Left ventricle myocardium superior (tissue), 1 donor: ENCODE data around the gene SMOC1. TPM values are rescaled to one million over a fixed set of nuclear protein-coding genes. Genes with fewer than 3 reads are reported as not detected.

Source experiments
- ATAC-seq: fragments of 200-7000 bp; cut with Tn5 transposase; one replicate; pipeline ENCODE4 v1.9.1; 2020; ENCODE audit warnings: mild to moderate bottlenecking, moderate library complexity
- DNase-seq: peaks from one replicate; pipeline ENCODE4 v3.0.0-alpha.2; 2020
- intact Hi-C: fragments of 100-400 bp; cut with micrococcal nuclease; formaldehyde crosslinking; loops from one replicate; pipeline ENCODE4 v1.11.0; 2022
- total RNA-seq: library from RNA; stranded (reverse); fragmentation: NEBNext Ultra II Directional; extraction: Animal tissue kit (Norgen Biotek cat#: 25700); gene quantifications from one replicate; pipeline ENCODE4 v1.2.1, GENCODE V29; 2021
- donor health status: DM: no; HTN: yes; CAD: no; lungs with severe emphysema.

SMOC1 gene
- total RNA-seq, 1 donor from 2014 or later, result 0.45 TPM

- intact Hi-C loops, result no loop called here
- ATAC-seq (no peak), DNase-seq (no peak)
Observed at GRCh38 chr14:69860221-69860620, 19.0 kb upstream of the SMOC1 start.

DNA sequence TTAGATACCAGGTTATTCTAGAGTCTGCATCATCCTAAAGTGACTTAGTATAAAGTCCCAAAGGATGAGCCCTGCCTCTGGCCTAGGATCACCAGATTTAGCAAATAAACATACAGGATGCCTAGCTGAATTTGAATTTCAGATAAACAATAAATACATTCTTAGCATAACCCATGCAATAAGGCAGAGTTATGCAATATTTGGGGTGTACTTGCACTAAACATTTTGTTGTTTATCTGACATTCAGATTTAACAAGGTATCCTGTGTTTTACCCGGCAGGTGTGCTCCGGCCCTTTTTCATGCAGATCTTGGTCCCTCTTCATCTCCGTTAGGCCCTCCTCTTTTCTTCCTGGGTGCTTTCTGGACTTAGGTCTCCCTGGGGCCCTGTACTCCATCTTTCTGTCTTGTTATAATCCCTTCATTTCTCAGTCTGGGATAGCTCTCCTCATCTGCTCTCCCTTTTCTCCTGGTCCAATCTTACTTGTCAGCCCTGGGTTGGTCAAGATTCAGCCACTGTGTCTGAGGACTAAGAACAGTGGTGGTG, 18.1 kb upstream of the SMOC1 start:
- intact Hi-C loops, result no loop called here
- DNase-seq (no peak), ATAC-seq (no peak)

GRCh38 chr14:69863083-69863482, 16.1 kb upstream of the SMOC1 start:
- ATAC-seq (no peak), DNase-seq (no peak)
- intact Hi-C loops, result no loop called here

DNA sequence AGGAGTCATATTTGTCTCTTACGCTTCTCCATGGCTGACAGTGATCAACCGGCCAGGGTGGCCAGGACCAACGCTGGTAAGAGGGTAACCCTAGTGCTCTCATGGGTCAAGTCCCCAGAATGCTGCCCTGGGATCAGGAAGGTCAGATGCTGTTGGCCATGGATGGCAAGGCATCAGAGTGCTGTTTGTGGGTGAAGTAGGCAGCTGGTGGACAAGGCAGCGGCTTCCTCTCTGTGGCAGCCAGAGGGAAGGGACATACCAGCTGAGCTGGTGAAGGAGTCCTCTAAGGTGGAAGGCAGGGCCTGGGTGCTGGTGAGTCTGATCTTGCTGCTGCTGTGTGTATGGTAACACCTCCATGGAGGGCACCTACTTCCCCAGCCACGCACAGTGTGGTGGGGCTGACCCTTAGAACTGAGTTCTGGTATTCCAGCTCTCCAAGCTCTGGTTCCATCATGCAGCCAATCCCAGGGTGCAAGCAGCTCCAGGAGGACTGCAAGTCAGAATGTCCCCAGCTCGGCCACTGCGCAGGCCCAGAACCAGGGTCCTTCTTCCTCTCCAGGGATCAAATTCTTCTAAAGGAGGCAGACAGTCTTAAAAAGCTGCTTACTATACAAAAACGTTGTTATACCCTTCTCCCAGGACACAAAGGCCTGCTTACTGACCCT, 13.4 kb upstream of the SMOC1 start:
- intact Hi-C loops, result no loop called here
- ATAC-seq (no peak), DNase-seq (no peak)

- no peak for ATAC-seq
- intact Hi-C loops, result no loop called here
- DNase-seq, result no peak
Observed at GRCh38 chr14:69868363-69868963, 10.8 kb upstream of the SMOC1 start.

DNA sequence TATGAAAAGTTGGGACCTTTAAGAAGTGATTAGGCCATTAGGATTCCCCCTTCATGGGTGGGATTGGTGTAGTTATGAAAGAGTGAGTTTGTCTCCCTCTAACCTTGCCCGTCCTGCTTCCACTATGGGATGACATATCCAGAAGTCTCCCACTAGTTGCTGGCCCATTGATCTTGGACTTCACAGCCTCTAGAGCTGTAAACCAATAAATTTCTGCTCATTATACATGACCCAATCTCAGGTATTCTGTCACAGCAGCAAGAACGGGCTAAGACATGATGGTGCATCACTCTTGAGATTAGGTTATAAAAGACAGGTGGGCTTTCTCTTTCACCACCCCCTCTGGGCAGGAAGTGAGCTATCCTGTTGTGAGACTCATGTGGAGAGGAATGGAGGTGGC, 8.6 kb upstream of the SMOC1 start:
- intact Hi-C loops, result no loop called here
- DNase-seq (no peak), ATAC-seq (no peak)

DNA sequence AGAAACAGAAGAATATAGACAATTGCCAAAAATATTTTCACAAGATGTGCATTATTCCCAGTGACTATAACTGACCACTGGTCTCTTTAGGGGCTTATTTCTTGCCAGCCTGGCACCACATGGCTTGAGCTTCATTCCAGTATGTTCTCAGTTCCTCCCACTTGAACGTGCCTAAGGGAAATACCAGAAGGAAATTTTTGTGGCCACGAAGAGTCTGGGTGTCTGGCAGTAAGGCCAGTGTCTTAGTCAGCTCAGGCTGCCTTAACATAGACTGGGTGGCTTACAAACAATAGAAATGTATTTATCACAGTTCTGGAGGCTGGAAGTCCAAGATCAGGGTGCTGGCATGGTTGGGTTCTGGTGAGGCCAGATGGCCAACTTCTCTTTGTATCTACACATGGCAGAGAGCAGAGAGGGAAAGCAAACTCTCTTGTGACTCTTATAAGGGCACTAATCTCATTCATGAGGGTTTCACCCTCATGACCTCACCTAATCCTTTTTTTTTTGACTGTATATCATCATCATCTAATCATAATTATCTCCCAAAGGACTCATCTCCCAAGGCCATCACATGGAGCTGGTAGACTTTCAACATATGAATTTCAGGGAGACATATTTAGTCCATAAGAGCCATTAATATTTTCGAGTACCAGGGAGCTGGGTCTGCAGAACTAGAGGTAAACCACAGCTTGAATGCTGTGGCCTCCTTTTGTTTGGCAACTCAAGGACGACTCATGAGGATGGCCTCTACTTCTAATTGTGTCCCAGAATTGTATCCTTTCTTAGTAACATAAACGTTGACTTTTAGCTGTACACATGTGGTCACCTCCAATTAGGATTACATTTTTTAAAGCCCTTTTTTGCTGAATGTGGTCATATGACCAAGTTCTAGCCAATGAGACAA, 5.1 kb upstream of the SMOC1 start:
- no peak for DNase-seq
- ATAC-seq, result no peak
- intact Hi-C loops, result no loop called here

- intact Hi-C loops, result no loop called here
- ATAC-seq (no peak), DNase-seq (no peak)
Observed at GRCh38 chr14:69876221-69876847, 2.9 kb upstream of the SMOC1 start.

- DNase-seq (no peak), ATAC-seq (peak; percentile 30)
- intact Hi-C loops, result no loop called here
Observed at GRCh38 chr14:69876848-69877306, 2.3 kb upstream of the SMOC1 start.

DNA sequence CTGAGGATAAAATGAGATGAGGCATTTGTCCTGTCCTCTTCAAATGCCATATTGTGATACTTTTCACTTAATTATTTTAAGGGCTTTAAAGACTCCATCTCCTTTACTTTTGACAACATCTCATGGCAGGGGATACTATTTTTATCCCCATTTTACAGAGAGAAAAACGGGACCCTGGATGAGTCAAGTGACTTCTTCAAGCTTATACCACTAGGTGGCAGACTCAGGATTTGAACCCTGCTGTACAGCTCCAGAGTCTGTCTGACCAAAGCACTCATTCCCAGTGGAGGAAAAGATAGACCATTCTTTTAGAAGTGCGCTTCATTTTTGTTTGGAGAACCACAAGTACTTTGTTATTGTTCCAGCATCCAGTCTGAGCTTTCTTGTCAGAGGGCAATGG, 1.7 kb upstream of the SMOC1 start:
- no peak for DNase-seq
- no peak for ATAC-seq
- intact Hi-C loops, result no loop called here

- ATAC-seq (no peak), DNase-seq (no peak)
- intact Hi-C loops, result no loop called here
Observed at GRCh38 chr14:69878251-69878650, 965 bp upstream of the SMOC1 start.

DNA sequence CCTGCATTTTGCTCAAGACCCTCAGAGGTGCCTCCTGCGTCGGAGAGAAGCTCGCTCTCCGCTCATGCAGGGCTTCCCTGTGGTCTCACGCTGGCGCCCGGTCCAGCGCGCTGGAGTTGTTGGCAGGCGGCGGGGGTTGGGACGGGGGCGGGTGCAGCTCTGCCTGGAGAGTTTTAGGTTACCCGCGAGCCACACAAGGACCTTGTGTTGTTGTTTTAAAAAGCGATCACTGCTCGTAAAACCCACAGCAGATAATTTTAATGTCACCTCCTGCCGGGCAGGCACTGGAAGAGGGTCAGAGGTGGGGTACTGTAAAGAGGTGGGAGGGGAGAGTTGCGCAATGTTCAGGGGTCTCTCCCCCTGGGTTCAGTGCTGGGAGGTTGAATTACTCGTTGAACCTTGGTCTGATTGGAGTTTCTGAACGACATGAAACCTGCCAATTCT, 850 bp downstream of the SMOC1 start:
- ATAC-seq (no peak), DNase-seq (no peak)
- intact Hi-C loops, result no loop called here

DNA sequence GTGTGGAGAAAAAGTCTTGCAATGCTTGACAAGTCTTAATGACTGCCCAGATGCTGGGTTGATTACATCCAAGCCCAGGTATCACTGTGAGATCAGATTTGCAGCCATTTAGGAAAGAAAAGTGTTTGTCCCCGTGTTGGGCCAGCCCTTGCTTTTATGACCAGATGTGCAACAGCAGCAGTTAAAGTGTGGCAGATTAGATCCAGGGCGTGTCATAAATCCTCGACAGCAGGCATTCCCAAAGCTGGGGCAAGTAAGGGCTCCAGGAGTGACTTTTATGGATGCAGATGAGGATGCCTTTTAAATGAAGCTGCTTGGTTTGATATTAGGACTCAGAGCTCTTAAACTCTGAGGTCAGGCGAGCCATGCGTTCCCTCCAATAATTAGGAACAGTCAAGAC, 1.7 kb downstream of the SMOC1 start:
- no peak for ATAC-seq
- no peak for DNase-seq
- intact Hi-C loops, result no loop called here

GRCh38 chr14:69882116-69882864, 3.1 kb downstream of the SMOC1 start:
- ATAC-seq, result no peak

DNA sequence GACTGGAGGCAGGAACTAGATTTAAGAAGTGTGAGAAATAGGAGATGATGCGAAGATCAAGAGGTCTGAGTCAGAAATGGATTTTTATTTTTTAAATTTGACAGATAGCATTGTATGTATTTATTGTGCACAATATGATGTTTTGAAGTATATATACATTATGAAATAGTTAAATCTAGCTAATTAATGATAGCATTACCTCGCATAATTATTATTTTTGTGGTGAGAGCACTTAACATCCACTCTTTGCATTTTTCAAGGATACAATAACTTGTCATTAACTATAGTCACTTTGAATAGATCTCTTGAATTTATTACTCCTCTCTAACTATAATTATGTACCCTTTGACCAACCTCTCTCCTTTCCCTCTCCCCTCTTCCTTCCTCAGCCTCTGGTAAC, 3.7 kb downstream of the SMOC1 start:
- intact Hi-C loops, result no loop called here
- ATAC-seq (no peak), DNase-seq (no peak)

More at GRCh38 chr14:69882116-69882864, 3.1 kb downstream of the SMOC1 start:
- intact Hi-C loops, result no loop called here
- DNase-seq, result no peak

DNA sequence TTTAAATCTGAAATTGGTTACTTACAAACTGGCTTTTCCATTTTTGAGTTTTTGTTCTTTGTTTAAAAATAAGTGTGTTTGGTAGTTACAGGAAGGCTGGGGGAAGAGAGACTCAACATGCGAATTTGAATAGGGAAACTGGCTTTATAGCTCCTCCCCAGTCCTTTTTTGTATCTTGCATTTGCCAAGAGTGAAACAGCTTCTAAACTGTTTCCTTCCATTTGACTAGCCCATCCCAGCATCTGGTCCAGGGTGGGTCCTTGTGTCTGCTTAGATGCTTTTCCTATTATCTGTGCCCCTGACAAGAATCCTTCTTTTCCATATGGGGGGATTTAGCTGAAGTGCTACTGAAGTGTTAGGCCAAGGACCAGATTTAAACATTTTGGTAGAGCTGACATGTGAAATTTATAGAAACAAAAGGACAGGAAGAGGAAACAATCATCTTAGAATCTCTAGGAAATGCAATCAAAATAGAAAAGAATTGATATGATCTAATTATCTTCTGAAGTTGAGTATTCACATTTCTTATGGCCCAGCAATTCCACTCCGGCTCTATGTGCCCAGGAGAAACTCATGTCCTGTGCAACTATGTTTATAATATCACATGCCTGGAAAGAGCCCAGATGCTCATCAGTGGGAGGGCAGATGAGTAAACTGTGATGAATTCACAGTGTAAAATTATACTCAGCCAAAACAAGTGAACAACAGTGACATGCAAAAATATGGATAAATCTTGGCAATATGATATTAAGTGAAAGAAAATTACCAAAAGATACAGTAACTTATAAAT, 7.4 kb downstream of the SMOC1 start:
- DNase-seq, result no peak
- ATAC-seq, result no peak
- intact Hi-C loops, result no loop called here

DNA sequence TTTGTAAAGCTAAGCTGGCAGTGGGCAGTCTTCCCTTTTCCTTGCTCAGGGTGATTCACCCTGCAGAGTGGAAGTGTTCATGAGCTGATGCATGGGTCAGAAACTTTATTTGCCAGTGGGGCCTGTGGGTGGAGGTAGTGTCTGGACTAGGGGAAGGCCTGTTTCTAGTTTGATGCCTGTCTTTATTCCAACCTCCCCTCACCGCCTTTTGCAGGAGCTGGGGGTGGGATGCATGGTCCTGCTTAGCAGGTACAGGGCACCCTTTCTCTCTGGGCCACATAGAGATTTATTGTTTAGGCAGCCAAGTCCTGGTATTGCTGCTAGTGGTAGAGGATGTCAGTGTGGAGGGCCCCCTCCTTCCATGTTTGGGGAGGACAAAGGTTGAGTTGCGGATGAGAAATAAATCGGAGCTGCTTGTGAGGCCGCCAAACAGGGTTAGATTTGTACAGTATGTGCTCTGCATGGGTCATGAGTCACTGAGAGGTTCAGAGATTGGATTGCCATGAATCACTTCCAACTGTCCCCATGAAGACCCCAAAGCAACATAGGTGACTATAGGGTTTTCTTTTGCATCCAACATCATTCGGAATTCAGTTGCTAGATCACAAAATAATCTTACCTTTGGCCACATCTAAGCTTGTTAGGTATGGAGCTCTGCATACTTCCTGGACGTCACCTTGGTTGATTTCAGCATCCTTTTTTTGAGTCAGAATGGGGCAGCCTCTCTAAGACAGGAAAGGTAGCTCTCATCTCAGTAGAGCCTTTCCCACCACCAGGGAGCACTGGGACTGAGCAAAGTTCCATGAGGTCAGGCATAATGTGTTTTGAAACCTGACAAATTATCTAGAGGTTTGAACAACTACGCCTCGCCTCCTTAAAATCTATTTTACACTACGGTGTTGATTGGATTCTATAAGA, 8.8 kb downstream of the SMOC1 start:
- intact Hi-C loops, result no loop called here

More for the DNA sequence above, 8.8 kb downstream of the SMOC1 start:
- DNase-seq, result no peak
- ATAC-seq, result no peak
